BE2C (cell line): Measurements from ENCODE around the gene BCOR.

Source experiments
- DNase-seq: peaks from one replicate; pipeline ENCODE4 v3.0.0-alpha.2; 2020
- H3K27me3 ChIP-seq: fragments of 250-450 bp; sonication (Bioruptor Pico); 2 replicates; pipeline ENCODE4 v1.5.1; 2020; ENCODE audit warnings: mild to moderate bottlenecking
- H3K36me3 ChIP-seq: fragments of 250-450 bp; sonication (Bioruptor Pico); 2 replicates; pipeline ENCODE4 v1.5.1; 2020; ENCODE audit warnings: mild to moderate bottlenecking
- H3K4me1 ChIP-seq: fragments of 250-450 bp; sonication (Bioruptor Pico); 2 replicates; pipeline ENCODE4 v1.5.1; 2020
- H3K4me3 ChIP-seq: 2 replicates; pipeline ENCODE4 v1.5.1; 2011; ENCODE audit warnings: low read depth, low read length
- H3K9me3 ChIP-seq: fragments of 250-450 bp; sonication (Bioruptor Pico); 2 replicates; pipeline ENCODE4 v1.5.1; 2020
- TF ChIP-seq, protein P1 (sequence below): IDR thresholded peaks from 2 replicates; pipeline ENCODE4 v1.5.1; 2012; ENCODE audit warnings: mild to moderate bottlenecking, low read depth, low read length

BCOR gene

DNA sequence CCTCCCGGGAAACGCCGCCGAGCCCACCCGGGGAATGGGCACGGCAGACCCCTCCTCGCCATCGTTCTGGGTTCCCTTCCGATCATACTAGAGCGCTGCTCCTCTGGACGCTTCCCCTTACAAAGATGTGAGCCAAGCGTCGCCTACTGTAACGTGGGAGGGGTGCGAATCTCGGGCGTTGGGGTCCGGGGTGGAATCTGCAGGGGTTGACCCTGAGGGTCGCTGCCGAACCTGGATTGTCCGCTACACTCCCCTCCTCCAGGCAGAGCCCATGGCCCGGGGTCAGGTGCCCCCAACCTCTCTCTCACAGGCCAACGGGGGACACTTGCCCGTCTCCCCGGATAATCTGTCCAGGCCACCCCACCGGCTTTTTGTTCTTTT lies 13.8 kb downstream of the BCOR start:
- Histone ChIP-seq H3K4me1 (peaks cover 25% of the 10 kb centered on the region), H3K9me3 (no peaks in the 10 kb centered on the region), H3K27me3 (no peaks in the 10 kb centered on the region), H3K4me3 (no peak overlapping the region), H3K36me3 (no peaks in the 10 kb centered on the region; the same call in 1 of the 2 replicates)
- TF ChIP-seq, protein P1, sequence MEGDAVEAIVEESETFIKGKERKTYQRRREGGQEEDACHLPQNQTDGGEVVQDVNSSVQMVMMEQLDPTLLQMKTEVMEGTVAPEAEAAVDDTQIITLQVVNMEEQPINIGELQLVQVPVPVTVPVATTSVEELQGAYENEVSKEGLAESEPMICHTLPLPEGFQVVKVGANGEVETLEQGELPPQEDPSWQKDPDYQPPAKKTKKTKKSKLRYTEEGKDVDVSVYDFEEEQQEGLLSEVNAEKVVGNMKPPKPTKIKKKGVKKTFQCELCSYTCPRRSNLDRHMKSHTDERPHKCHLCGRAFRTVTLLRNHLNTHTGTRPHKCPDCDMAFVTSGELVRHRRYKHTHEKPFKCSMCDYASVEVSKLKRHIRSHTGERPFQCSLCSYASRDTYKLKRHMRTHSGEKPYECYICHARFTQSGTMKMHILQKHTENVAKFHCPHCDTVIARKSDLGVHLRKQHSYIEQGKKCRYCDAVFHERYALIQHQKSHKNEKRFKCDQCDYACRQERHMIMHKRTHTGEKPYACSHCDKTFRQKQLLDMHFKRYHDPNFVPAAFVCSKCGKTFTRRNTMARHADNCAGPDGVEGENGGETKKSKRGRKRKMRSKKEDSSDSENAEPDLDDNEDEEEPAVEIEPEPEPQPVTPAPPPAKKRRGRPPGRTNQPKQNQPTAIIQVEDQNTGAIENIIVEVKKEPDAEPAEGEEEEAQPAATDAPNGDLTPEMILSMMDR, result no peak
- no peak for DNase-seq

DNA sequence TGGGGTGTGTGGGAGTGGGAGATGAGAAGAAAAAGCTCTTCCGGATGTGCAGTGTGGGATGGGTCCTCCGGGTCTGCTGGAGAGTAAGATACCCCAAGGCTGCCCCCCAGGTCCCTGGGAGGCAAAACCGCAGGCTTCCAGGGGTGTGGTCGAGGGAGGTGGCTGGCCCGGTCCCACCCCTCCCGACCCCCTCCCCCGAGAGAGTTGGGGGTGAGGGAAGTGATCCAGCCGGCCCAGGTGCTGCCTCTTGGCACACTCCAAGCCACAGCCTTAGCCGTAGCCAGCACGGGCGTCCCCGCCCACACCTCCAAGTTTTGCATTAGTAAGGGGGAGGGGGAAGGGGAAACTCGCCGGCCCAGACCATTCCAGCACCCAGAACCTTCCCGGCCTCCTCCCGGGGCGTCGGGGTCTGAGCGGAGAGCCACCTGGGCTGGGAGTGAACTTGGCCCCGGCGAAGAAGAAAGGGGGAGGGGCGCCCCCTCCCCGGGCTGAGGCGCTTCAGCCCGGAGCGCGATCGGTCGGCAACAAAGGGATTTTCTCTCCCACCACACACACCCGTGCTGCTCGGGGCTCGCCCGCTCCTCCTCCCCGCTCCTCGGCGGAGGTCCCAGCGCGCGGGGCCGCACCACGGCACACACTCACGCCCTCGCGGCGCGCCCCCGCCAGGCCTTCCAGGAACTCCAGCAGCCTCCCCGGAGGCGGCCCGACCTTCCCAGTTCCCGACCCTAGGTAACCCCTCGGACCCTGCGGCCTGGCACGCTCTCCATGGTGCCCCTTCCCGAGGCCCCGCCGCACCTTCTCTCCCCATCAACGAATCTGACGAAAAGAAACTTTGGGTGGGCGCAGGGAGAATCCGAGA lies 14.4 kb downstream of the BCOR start:
- no peak overlapping the region for H3K4me3 ChIP-seq
- no peaks in the 10 kb centered on the region; the same call in 1 of the 2 replicates for H3K36me3 ChIP-seq
- TF ChIP-seq, protein P1, result no peak
- H3K4me1 ChIP-seq, result peaks cover 23% of the 10 kb centered on the region
- H3K9me3 ChIP-seq, result no peaks in the 10 kb centered on the region
- no peak for DNase-seq
- no peaks in the 10 kb centered on the region for H3K27me3 ChIP-seq

DNA sequence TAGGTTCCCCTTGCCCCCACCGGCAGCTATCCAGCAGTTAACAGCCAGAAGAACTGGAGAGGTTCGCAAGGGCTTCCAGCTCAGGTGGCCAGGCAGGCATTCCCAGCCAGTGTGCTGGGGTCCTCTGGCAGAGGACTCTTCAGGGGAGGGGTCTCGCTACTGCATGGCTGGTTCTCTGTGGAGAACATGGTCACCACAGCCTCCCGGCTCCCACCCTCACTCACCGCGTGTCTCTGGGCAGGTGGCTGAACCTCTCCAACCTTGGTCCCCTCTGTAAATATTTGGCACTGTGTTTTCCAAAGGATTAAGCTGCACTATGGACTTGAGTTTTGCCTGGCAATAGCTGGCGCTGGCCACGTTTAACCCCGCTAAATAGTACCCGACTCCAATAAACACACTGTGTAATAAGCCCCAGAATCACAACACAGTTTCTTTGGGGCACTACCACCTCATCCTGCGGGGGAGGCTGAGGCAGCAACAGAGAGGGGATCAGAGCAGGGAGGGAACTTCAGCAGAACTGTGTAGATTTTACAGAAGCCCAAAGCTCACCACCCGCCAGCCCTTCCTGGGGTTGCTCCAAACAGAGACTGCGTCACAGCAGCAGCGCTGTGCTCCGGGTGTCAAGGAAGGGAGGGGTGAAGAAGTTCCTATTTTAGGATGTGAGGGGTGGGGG lies 15.2 kb downstream of the BCOR start:
- TF ChIP-seq, protein P1, result no peak
- H3K36me3 ChIP-seq, result peaks cover 2% of the 10 kb centered on the region; the same call in 1 of the 2 replicates
- H3K9me3 ChIP-seq, result no peaks in the 10 kb centered on the region
- H3K4me1 ChIP-seq, result peaks cover 17% of the 10 kb centered on the region
- no peaks in the 10 kb centered on the region for H3K27me3 ChIP-seq
- no peak overlapping the region for H3K4me3 ChIP-seq
- DNase-seq, result no peak

DNA sequence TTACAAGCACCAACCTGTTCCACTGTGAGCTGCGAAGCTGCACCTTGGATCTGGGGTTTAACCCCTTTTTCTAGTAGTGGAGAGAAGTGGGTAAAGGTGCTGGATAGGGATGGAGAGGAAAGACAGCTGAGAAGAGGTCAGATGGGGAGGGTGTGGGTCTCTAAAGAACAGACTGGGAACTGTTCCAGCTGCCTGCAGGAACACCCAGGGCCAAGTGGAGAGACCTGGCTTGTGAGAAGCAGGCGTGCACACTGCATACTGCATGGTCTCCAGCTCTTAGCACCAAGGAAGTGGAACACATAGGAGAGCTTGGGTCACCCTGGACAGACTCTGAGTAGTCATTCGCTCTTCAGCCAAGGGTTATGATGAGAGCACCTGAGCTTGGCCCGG lies 16.1 kb downstream of the BCOR start:
- Histone ChIP-seq H3K4me3 (no peak overlapping the region), H3K4me1 (peaks cover 17% of the 10 kb centered on the region), H3K36me3 (peaks cover 2% of the 10 kb centered on the region), H3K27me3 (no peaks in the 10 kb centered on the region), H3K9me3 (no peaks in the 10 kb centered on the region)
- DNase-seq, result no peak
- TF ChIP-seq, protein P1, result no peak

DNA sequence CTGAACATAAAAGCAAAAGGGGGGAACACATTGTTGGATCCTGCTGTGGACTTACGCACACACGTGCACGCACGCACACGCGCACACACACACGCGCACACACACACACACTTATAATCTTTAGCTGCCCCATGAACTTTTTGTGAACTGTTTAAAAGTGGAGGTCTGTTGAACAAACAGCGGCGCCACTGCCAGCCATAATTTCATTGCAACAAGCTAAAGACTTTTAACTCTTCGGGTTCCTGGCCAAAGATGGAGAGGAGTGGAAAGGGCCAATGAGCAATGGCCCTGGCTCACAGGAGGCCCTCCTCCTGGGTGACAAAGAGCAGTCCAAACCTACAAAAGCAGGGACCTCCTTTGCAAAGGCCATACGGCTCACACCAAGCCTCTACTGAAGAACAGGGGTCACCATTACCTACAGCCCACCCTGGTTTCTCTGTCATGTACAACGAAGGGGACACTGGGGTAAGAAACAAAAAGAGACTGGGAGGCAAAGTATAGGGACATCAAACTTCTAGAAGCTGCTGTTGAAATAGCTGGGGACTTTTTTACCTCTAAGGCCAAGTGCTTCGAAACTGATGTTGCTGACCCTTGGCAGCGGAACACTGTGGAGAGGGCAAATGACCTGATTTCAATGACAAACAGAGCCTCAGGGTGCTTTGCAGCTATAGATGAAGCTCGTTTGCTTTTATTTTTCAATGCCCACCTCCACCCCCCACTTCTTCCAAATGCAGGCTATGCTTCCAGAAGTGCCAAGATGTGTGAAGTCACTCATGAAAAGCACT lies 16.7 kb downstream of the BCOR start:
- Histone ChIP-seq H3K4me1 (peaks cover 17% of the 10 kb centered on the region), H3K27me3 (no peaks in the 10 kb centered on the region), H3K36me3 (peaks cover 3% of the 10 kb centered on the region), H3K4me3 (no peak overlapping the region), H3K9me3 (no peaks in the 10 kb centered on the region)
- TF ChIP-seq, protein P1, result no peak
- no peak for DNase-seq
